Activated naive CD4-positive, alpha-beta T cell treated with anti-CD3 and anti-CD28 coated beads, Interleukin-2, amount 50 U/mL, for 72 hours (primary cell): ENCODE data around the gene PTGFRN. TPM values are rescaled to one million over a fixed set of nuclear protein-coding genes. Genes with fewer than 3 reads are reported as not detected.

ENCODE experiments used
- ATAC-seq, 2 donors: fragments of 150-1000 bp; cut with Tn5 transposase; 2 replicates each; pipeline ENCODE4 v1.10.0; 2021; ENCODE audit warnings: mild to moderate bottlenecking in 2 of 2, moderate library complexity in 2 of 2
- DNase-seq, 2 donors: peaks; one replicate each; pipeline ENCODE4 v3.0.0; 2021 to 2022; ENCODE audit warnings: low spot score in 2 of 2
- H3K27ac Mint-ChIP-seq, 2 donors: one replicate each; pipeline ENCODE4 v1.8.0; 2022; ENCODE audit warnings: mild to moderate bottlenecking in 2 of 2, mixed read lengths in 2 of 2
- H3K36me3 Mint-ChIP-seq, 2 donors: one replicate each; pipeline ENCODE4 v1.8.0; 2022; ENCODE audit warnings: mixed read lengths in 2 of 2
- H3K9me3 Mint-ChIP-seq, 2 donors: one replicate each; pipeline ENCODE4 v1.8.0; 2022; ENCODE audit warnings: mixed read lengths in 2 of 2
- total RNA-seq, 2 donors: library from RNA; stranded (reverse); gene quantifications; one replicate each; pipeline ENCODE4 v1.2.3, GENCODE V29; 2022

Gene PTGFRN
- total RNA-seq, 2 donors from 2014 or later: 15.9 to 20.3 TPM

DNA sequence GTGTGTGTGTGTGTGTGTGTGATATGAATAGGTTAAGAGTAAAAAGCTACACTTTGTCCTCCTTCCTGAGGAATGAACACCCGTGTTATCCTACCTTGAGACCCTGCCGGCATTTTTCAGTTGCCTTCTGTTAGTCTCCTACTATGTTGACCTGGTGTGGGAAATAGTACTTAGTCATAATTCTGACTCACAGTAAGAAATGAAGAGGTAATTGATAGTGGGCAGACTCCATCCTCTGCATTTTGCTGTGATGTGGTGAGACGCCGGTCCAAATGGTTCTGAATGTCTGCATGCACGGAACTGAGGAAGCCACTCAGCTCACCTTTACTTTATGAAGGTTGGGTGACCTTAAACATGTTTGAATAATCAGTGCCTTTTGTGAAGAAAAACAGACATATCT is 104.5 kb downstream of the PTGFRN start:
- Mint-ChIP-seq H3K9me3 (peaks cover 0 to 6% of the 10 kb centered on the region in 2 donors), H3K36me3 (no peaks in the 10 kb centered on the region), H3K27ac (peak overlapping the region in 1 of 2 donors; percentile 79)
- ATAC-seq (peak; percentile 70 to 75), DNase-seq (no peak)

- ATAC-seq (no peak), DNase-seq (no peak)
- Mint-ChIP-seq H3K9me3 (peaks cover 0 to 5% of the 10 kb centered on the region in 2 donors), H3K27ac (peak overlapping the region in 1 of 2 donors; percentile 70), H3K36me3 (no peaks in the 10 kb centered on the region)
These were observed 106.0 kb downstream of the PTGFRN start for GRCh38 chr1:117015724-117016123.

DNA sequence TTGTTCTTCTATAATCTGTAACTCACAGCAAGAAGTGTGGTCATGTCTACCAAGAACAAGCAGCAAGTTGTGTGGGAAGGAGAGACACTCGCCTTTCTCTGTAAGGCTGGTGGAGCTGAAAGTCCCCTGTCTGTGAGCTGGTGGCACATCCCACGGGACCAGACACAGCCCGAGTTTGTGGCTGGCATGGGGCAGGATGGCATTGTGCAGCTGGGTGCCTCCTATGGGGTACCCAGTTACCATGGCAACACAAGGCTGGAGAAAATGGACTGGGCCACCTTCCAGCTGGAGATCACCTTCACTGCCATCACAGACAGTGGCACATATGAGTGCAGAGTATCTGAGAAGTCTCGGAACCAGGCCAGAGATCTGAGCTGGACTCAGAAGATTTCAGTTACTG is 107.3 kb downstream of the PTGFRN start:
- DNase-seq (no peak), ATAC-seq (no peak)
- Mint-ChIP-seq H3K36me3 (no peaks in the 10 kb centered on the region), H3K9me3 (peaks cover 0 to 3% of the 10 kb centered on the region in 2 donors), H3K27ac (no peak overlapping the region)

DNA sequence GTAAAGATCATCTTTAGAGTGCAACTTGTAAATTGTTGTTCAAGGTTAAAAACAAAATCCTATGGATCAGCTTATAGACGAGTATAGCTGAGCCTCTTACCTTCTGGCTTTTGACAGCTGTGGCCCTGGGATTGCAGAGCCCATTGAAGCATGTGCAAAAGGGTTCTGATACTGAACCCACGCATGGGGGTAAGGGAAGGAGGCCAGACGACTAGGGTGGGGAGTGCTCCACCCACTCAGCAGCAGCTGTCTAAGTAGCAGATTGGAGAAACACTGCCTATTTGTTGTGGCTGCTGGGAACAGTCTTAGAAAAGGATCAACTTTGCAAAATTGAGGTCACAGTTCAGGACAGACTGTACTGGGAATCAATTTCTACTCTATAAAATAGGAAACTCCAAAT is 107.9 kb downstream of the PTGFRN start:
- DNase-seq (no peak), ATAC-seq (no peak)
- Mint-ChIP-seq H3K36me3 (no peaks in the 10 kb centered on the region), H3K27ac (no peak overlapping the region), H3K9me3 (peaks cover 0 to 3% of the 10 kb centered on the region in 2 donors)

- H3K27ac Mint-ChIP-seq: no peak overlapping the region
- peaks cover 0 to 3% of the 10 kb centered on the region in 2 donors for H3K9me3 Mint-ChIP-seq
- DNase-seq (no peak), ATAC-seq (no peak)
- H3K36me3 Mint-ChIP-seq: no peaks in the 10 kb centered on the region
These were observed 110.9 kb downstream of the PTGFRN start for GRCh38 chr1:117020526-117021156.

DNA sequence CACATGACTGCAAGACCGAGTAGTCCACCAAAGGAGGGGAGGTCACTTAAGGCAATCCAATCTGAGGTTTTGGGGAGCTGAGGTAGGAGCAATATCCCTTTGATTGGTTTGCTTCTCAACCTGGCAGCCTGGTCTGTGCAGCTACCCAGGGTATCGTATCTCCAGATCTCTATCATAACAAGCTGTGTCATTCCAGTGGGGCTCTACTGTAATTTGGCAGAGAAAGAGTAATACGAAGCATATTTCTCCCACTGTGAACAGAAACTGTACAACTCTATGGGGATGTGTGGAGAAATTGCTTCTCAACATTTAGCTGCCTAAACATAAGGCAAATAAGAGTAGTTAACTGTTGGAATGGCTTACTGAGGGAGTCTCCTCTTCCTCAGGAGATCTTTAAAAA is 112.4 kb downstream of the PTGFRN start:
- DNase-seq (no peak), ATAC-seq (no peak)
- H3K36me3 Mint-ChIP-seq: no peaks in the 10 kb centered on the region
- H3K27ac Mint-ChIP-seq: no peak overlapping the region
- H3K9me3 Mint-ChIP-seq: peaks cover 0 to 3% of the 10 kb centered on the region in 2 donors

DNA sequence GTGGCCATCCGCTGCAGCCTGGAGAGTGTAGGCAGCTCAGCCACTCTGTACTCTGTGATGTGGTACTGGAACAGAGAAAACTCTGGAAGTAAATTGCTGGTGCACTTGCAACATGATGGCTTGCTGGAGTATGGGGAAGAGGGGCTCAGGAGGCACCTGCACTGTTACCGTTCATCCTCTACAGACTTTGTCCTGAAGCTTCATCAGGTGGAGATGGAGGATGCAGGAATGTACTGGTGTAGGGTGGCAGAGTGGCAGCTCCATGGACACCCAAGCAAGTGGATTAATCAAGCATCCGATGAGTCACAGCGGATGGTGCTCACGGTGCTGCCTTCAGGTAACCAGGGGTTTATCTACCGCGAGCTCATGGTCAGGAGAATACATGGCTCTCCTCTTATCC is 115.9 kb downstream of the PTGFRN start:
- Mint-ChIP-seq H3K36me3 (no peaks in the 10 kb centered on the region), H3K27ac (no peak overlapping the region), H3K9me3 (no peaks in the 10 kb centered on the region)
- ATAC-seq (no peak), DNase-seq (no peak)

- H3K9me3 Mint-ChIP-seq: no peaks in the 10 kb centered on the region
- no peak for ATAC-seq
- H3K36me3 Mint-ChIP-seq: no peaks in the 10 kb centered on the region
- no peak overlapping the region for H3K27ac Mint-ChIP-seq
- DNase-seq: no peak
These were observed 116.6 kb downstream of the PTGFRN start for GRCh38 chr1:117026361-117026760.

DNA sequence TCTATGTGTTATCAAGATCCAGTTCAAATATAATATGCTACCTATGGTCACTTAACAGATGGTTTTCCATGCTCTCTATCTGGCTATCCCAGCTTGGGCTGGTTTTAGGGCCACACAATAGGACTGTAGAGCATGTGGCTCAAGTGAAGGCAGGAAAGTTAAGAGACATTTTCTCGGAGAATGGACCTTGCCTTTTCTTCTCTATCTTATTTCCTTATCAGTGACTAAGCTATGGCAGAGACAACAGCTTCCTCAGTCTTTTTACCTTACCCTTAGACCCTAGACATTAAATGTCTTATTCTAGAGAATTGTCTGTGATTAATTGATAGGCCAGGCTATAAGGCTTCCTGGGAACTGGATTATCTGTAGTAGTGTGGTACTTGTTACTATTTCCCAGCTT is 120.0 kb downstream of the PTGFRN start:
- H3K9me3 Mint-ChIP-seq: peaks cover 2 to 3% of the 10 kb centered on the region in 2 donors
- ATAC-seq (no peak), DNase-seq (no peak)
- peaks cover 0 to 8% of the 10 kb centered on the region in 2 donors for H3K36me3 Mint-ChIP-seq
- H3K27ac Mint-ChIP-seq: peak overlapping the region in 1 of 2 donors; percentile 45

DNA sequence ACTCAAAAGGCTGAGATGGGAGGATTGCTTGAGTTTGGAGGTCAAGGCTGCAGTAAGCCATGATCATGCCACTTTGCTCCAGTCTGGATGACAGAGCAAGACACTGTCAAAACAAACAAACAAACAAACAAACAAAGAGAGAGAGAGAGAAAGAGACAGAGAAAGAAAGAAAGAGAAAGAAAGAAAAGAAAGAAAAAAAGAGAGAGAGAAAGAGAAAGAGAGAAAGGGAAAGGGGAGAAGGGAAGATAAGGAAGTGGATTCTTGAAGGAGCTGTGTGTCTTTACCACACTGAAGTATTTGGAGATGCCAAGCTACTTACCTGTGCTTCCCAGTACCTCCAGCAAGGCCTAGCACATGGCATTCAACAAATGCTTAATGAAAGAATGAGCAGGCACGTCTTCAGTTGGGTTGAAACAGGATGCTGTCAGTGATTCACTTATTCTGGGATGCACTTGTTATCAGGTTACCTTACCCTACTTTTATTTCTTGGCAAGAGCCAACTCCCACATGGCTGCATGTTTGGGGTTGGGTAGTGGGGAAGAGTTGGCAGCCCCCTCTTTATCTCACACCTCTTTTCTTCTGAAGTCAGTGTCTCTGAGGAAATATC is 120.7 kb downstream of the PTGFRN start:
- Mint-ChIP-seq H3K27ac (peak overlapping the region in 1 of 2 donors; percentile 45), H3K36me3 (peaks cover 0 to 8% of the 10 kb centered on the region in 2 donors), H3K9me3 (peaks cover 2 to 3% of the 10 kb centered on the region in 2 donors)
- ATAC-seq: no peak
- no peak for DNase-seq

DNA sequence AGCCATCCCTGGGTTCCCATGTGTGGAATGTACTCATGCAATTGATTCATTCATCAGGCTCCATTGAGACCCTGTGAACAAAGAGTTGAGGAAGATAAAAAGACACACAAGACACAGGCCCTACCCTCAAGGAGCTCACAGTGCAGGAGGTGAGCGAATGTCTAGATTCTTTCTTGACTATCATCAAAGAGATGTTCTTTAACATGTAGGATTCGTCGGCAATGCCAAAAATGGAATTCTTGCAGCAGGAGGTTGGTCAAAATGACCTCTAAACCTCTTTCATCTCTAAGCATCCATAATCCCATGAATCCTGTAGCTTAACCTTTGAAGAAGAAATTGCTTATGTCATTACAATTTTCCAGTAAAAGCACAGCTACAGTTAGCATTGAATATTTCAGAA is 122.5 kb downstream of the PTGFRN start:
- no peak for ATAC-seq

GRCh38 chr1:117032681-117033539 is 123.2 kb downstream of the PTGFRN start:
- Mint-ChIP-seq H3K36me3 (peaks cover 0 to 8% of the 10 kb centered on the region in 2 donors), H3K27ac (no peak overlapping the region), H3K9me3 (peaks cover 2 to 3% of the 10 kb centered on the region in 2 donors)
- DNase-seq (no peak), ATAC-seq (no peak)

More for the DNA sequence above, 122.5 kb downstream of the PTGFRN start:
- DNase-seq: no peak
- peaks cover 2 to 3% of the 10 kb centered on the region in 2 donors for H3K9me3 Mint-ChIP-seq
- H3K36me3 Mint-ChIP-seq: peaks cover 0 to 8% of the 10 kb centered on the region in 2 donors
- no peak overlapping the region for H3K27ac Mint-ChIP-seq

GRCh38 chr1:117033772-117034171 is 124.1 kb downstream of the PTGFRN start:
- Mint-ChIP-seq H3K9me3 (peaks cover 2 to 3% of the 10 kb centered on the region in 2 donors), H3K27ac (no peak overlapping the region), H3K36me3 (peaks cover 0 to 8% of the 10 kb centered on the region in 2 donors)
- DNase-seq: no peak
- no peak for ATAC-seq

GRCh38 chr1:117034791-117035290 is 125.1 kb downstream of the PTGFRN start:
- H3K27ac Mint-ChIP-seq: no peak overlapping the region
- DNase-seq (no peak), ATAC-seq (no peak)
- peaks cover 2 to 3% of the 10 kb centered on the region in 2 donors for H3K9me3 Mint-ChIP-seq
- peaks cover 0 to 8% of the 10 kb centered on the region in 2 donors for H3K36me3 Mint-ChIP-seq

GRCh38 chr1:117036018-117036461 is 126.3 kb downstream of the PTGFRN start:
- peaks cover 2 to 3% of the 10 kb centered on the region in 2 donors for H3K9me3 Mint-ChIP-seq
- H3K27ac Mint-ChIP-seq: peak overlapping the region in 1 of 2 donors; percentile 56
- DNase-seq (no peak), ATAC-seq (no peak)
- peaks cover 0 to 8% of the 10 kb centered on the region in 2 donors for H3K36me3 Mint-ChIP-seq

- ATAC-seq: no peak
- no peaks in the 10 kb centered on the region for H3K9me3 Mint-ChIP-seq
These were observed 128.1 kb downstream of the PTGFRN start for GRCh38 chr1:117037802-117038201.

GRCh38 chr1:117038236-117038635 is 128.5 kb downstream of the PTGFRN start:
- no peak overlapping the region for H3K27ac Mint-ChIP-seq
- DNase-seq (no peak), ATAC-seq (no peak)
- H3K36me3 Mint-ChIP-seq: peaks cover 0 to 4% of the 10 kb centered on the region in 2 donors
- peaks cover 0 to 3% of the 10 kb centered on the region in 2 donors for H3K9me3 Mint-ChIP-seq

More at GRCh38 chr1:117037802-117038201, 128.1 kb downstream of the PTGFRN start:
- DNase-seq: no peak
- Mint-ChIP-seq H3K27ac (no peak overlapping the region), H3K36me3 (no peaks in the 10 kb centered on the region)
